T-helper 2 cell (primary cell): Measurements from ENCODE around the gene TCF7L2.

ENCODE experiments used
- DNase-seq, 5 experiments: peaks; one replicate each; pipeline versions ENCODE4 v3.0.0 to v3.0.0-alpha.2; 2012 to 2022

TCF7L2 gene

GRCh38 chr10:113127901-113128283 is 177.8 kb downstream of the TCF7L2 start:
- no peak for DNase-seq

GRCh38 chr10:113128450-113129070 is 178.5 kb downstream of the TCF7L2 start:
- no peak for DNase-seq

- DNase-seq = no peak
Measured at GRCh38 chr10:113129117-113129516, 179.1 kb downstream of the TCF7L2 start.

- no peak for DNase-seq
Measured at GRCh38 chr10:113130014-113130641, 180.1 kb downstream of the TCF7L2 start.

- no peak for DNase-seq
Measured at GRCh38 chr10:113131613-113132261, 181.7 kb downstream of the TCF7L2 start.

- no peak for DNase-seq
Measured at GRCh38 chr10:113132591-113133121, 182.6 kb downstream of the TCF7L2 start.

GRCh38 chr10:113133497-113134115 is 183.6 kb downstream of the TCF7L2 start:
- no peak for DNase-seq

- DNase-seq = no peak
Measured at GRCh38 chr10:113135025-113135424, 185.0 kb downstream of the TCF7L2 start.

GRCh38 chr10:113137941-113138685 is 188.1 kb downstream of the TCF7L2 start:
- DNase-seq = no peak

- no peak for DNase-seq
Measured at GRCh38 chr10:113138937-113139585, 189.0 kb downstream of the TCF7L2 start.

GRCh38 chr10:113139699-113140098 is 189.7 kb downstream of the TCF7L2 start:
- no peak for DNase-seq

- DNase-seq = no peak
Measured at GRCh38 chr10:113140143-113141011, 190.3 kb downstream of the TCF7L2 start.

- DNase-seq = no peak
Measured at GRCh38 chr10:113142601-113143362, 192.7 kb downstream of the TCF7L2 start.

- no peak for DNase-seq
Measured at GRCh38 chr10:113144576-113144975, 194.5 kb downstream of the TCF7L2 start.

GRCh38 chr10:113148071-113148825 is 198.2 kb downstream of the TCF7L2 start:
- DNase-seq = no peak

GRCh38 chr10:113148901-113149300 is 198.9 kb downstream of the TCF7L2 start:
- DNase-seq = no peak

GRCh38 chr10:113149626-113150025 is 199.6 kb downstream of the TCF7L2 start:
- no peak for DNase-seq

- DNase-seq = no peak
Measured at GRCh38 chr10:113151190-113151666, 201.2 kb downstream of the TCF7L2 start.

GRCh38 chr10:113153493-113154102 is 203.6 kb downstream of the TCF7L2 start:
- no peak for DNase-seq
